H1 (cell line): Measurements from ENCODE around the gene ANKS1B. TPM values are rescaled to one million over a fixed set of nuclear protein-coding genes. Genes with fewer than 3 reads are reported as not detected.

Experiments used
- CREB1 ChIP-seq: IDR thresholded peaks from 2 replicates; pipeline ENCODE4 v1.6.1; 2012; ENCODE audit warnings: inconsistent platforms
- CTBP2 ChIP-seq: IDR thresholded peaks from 2 replicates; pipeline ENCODE4 v1.7.0; 2011; ENCODE audit warnings: borderline replicate concordance, mild to moderate bottlenecking, moderate library complexity, mixed read lengths, low read length; ENCODE audit not compliant: insufficient read depth, insufficient read length
- SP4 ChIP-seq: IDR thresholded peaks from 2 replicates; pipeline ENCODE4 v1.6.1; 2012; ENCODE audit warnings: low read length, inconsistent platforms
- polyA plus RNA-seq, 7 experiments: library from polyadenylated mRNA; depleted of rRNA in 3 of 7; stranded (reverse) in 5 of 7; unstranded in 2 of 7; fragments of >200 nt in 5 of 7; fragments of 200-250 nt in 2 of 7; gene quantifications; 1 replicate in 5 of 7; 2 replicates in 1 of 7; 4 replicates in 1 of 7; pipeline versions ENCODE4 v1.2.1 to v1.2.3, GENCODE V29; 2011 to 2013; ENCODE audit warnings: missing spikeins in 2 of 7, mixed read lengths in 2 of 7
- total RNA-seq: library from RNA; stranded (reverse); fragmentation: NEBNext Ultra II Directional; extraction: Animal tissue kit (Norgen Biotek cat#: 25700); gene quantifications from 2 replicates; pipeline ENCODE4 v1.2.1, GENCODE V29; 2021

ANKS1B gene
- total and polyA plus RNA-seq, 2 of the 8 experiments (the other 6 are each of a cell fraction or from before 2014, with no cell fraction given): 2.7 to 6.1 TPM

GRCh38 chr12:99020871-99021270 is 963.9 kb downstream of the ANKS1B start (continued):
- TF ChIP-seq CTBP2 (no peak), SP4 (no peak), CREB1 (no peak)
